GM12878 (cell line): Measurements from ENCODE around the gene ILF2. TPM values are rescaled to one million over a fixed set of nuclear protein-coding genes. Genes with fewer than 3 reads are reported as not detected.

Experiments used
- BCL3 ChIP-seq: IDR thresholded peaks from 2 replicates; pipeline ENCODE4 v1.6.1; 2011; ENCODE audit warnings: borderline replicate concordance, low read depth, mild to moderate bottlenecking, moderate library complexity, low read length; ENCODE audit not compliant: insufficient read depth, poor library complexity, severe bottlenecking
- CBFB ChIP-seq: IDR thresholded peaks from 2 replicates; pipeline ENCODE4 v1.6.1; 2016; ENCODE audit warnings: antibody characterized with exemption, low read depth
- CHD1 ChIP-seq: IDR thresholded peaks from 2 replicates; pipeline ENCODE4 v1.6.1; 2012; ENCODE audit warnings: low read depth, low read length, improper control_type of control experiment
- DPF2 ChIP-seq: fragments of 450-650 bp; IDR thresholded peaks from 2 replicates; pipeline ENCODE4 v1.6.1; 2017; ENCODE audit warnings: mild to moderate bottlenecking
- EED ChIP-seq: sonication (generic); IDR thresholded peaks from 2 replicates; pipeline ENCODE4 v1.6.1; 2016; ENCODE audit warnings: antibody characterized with exemption, low read depth
- EGR1 ChIP-seq, 2 experiments: IDR thresholded peaks; 1 replicate in 1 of 2; 2 replicates in 1 of 2; pipeline ENCODE4 v1.6.1; 2011 to 2012; ENCODE audit warnings: low read depth in 2 of 2, low read length in 2 of 2, borderline replicate concordance in 1 of 2, mild to moderate bottlenecking in 1 of 2, moderate library complexity in 1 of 2
- ETV6 ChIP-seq, 2 experiments: fragments of 450-650 bp in 1 of 2; IDR thresholded peaks in 1 of 2; conservative IDR thresholded peaks in 1 of 2; 2 replicates each; pipeline ENCODE4 v1.6.1; 2014; ENCODE audit warnings: antibody characterized with exemption in 1 of 2, borderline replicate concordance in 1 of 2, low read depth in 1 of 2, mild to moderate bottlenecking in 1 of 2, moderate library complexity in 1 of 2
- GATAD2B ChIP-seq: fragments of 450-650 bp; conservative IDR thresholded peaks from 2 replicates; pipeline ENCODE4 v1.6.1; 2017; ENCODE audit warnings: low read depth, mild to moderate bottlenecking, moderate library complexity
- IKZF1 ChIP-seq: fragments of 450-650 bp; conservative IDR thresholded peaks from 2 replicates; pipeline ENCODE4 v1.6.1; 2017; ENCODE audit warnings: antibody characterized with exemption, mild to moderate bottlenecking
- IRF4 ChIP-seq: IDR thresholded peaks from 2 replicates; pipeline ENCODE4 v1.6.1; 2011; ENCODE audit warnings: low read depth, low read length
- LARP7 ChIP-seq: fragments of 450-650 bp; IDR thresholded peaks from 2 replicates; pipeline ENCODE4 v1.6.1; 2017; ENCODE audit warnings: mild to moderate bottlenecking
- MLLT1 ChIP-seq: fragments of 450-650 bp; IDR thresholded peaks from 2 replicates; pipeline ENCODE4 v1.6.1; 2016; ENCODE audit warnings: mild to moderate bottlenecking
- MXI1 ChIP-seq: fragments of 150-350 bp; IDR thresholded peaks from 2 replicates; pipeline ENCODE4 v1.6.1; 2011; ENCODE audit warnings: low read depth, mild to moderate bottlenecking, inconsistent platforms, low read length, improper control_type of control experiment
- NFXL1 ChIP-seq: fragments of 450-650 bp; IDR thresholded peaks from 2 replicates; pipeline ENCODE4 v1.6.1; 2017; ENCODE audit warnings: antibody characterized with exemption, mild to moderate bottlenecking, borderline replicate concordance
- NR2C1 ChIP-seq: fragments of 450-650 bp; IDR thresholded peaks from 2 replicates; pipeline ENCODE4 v1.6.1; 2017; ENCODE audit warnings: antibody characterized with exemption, mild to moderate bottlenecking, moderate library complexity
- NR2C2 ChIP-seq: IDR thresholded peaks from 2 replicates; pipeline ENCODE4 v1.6.1; 2011; ENCODE audit warnings: borderline replicate concordance, low read depth; ENCODE audit not compliant: control insufficient read depth, insufficient read length
- PAX5 ChIP-seq: IDR thresholded peaks from 2 replicates; pipeline ENCODE4 v1.6.1; 2011; ENCODE audit warnings: low read depth, low read length, borderline replicate concordance
- PKNOX1 ChIP-seq: fragments of 450-650 bp; IDR thresholded peaks from 2 replicates; pipeline ENCODE4 v1.6.1; 2016; ENCODE audit warnings: mild to moderate bottlenecking
- POLR2AphosphoS5 ChIP-seq: IDR thresholded peaks from 2 replicates; pipeline ENCODE4 v1.6.1; 2011; ENCODE audit warnings: mild to moderate bottlenecking, low read length, inconsistent platforms
- POU2F2 ChIP-seq: IDR thresholded peaks from 3 replicates; pipeline ENCODE4 v1.6.1; 2011; ENCODE audit warnings: low read depth, mild to moderate bottlenecking, low read length, borderline replicate concordance
- SIX5 ChIP-seq: IDR thresholded peaks from 2 replicates; pipeline ENCODE4 v1.6.1; 2011; ENCODE audit warnings: mild to moderate bottlenecking, low read depth, low read length, moderate library complexity; ENCODE audit not compliant: severe bottlenecking
- SMARCA5 ChIP-seq: fragments of 450-650 bp; IDR thresholded peaks from 2 replicates; pipeline ENCODE4 v1.6.1; 2017; ENCODE audit warnings: mild to moderate bottlenecking
- TAF1 ChIP-seq: IDR thresholded peaks from 2 replicates; pipeline ENCODE4 v1.6.1; 2011; ENCODE audit warnings: mild to moderate bottlenecking, low read depth, low read length, borderline replicate concordance
- TCF12 ChIP-seq: IDR thresholded peaks from 2 replicates; pipeline ENCODE4 v1.6.1; 2011; ENCODE audit warnings: low read depth, mild to moderate bottlenecking, low read length
- ZBED1 ChIP-seq: IDR thresholded peaks from 2 replicates; pipeline ENCODE4 v1.6.1; 2016; ENCODE audit warnings: borderline replicate concordance
- ZNF207 ChIP-seq: fragments of 450-650 bp; IDR thresholded peaks from 2 replicates; pipeline ENCODE4 v1.6.1; 2014; ENCODE audit warnings: antibody characterized with exemption, mild to moderate bottlenecking, borderline replicate concordance
- polyA plus RNA-seq, 11 experiments: library from polyadenylated mRNA; depleted of rRNA in 4 of 11; unstranded in 6 of 11; stranded (reverse) in 5 of 11; fragments of >200 nt; fragmentation: Nextera tagmentation in 4 of 11; fragmentation: Illumina TruSeq in 1 of 11; extraction: Ambion mirVana in 4 of 11; extraction: Trizol in 1 of 11; gene quantifications; 1 replicate in 1 of 11; 2 replicates in 10 of 11; pipeline versions ENCODE4 v1.2.1 to v1.2.3, GENCODE V29; 2011 to 2016; ENCODE audit warnings: inconsistent platforms in 2 of 11, missing spikeins in 2 of 11, low read depth in 1 of 11
- total RNA-seq, 4 experiments: library from RNA; depleted of rRNA in 3 of 4; stranded (reverse); fragments of >200 nt in 3 of 4; fragmentation: Illumina TruSeq in 1 of 4; extraction: Trizol in 1 of 4; gene quantifications; 2 replicates each; pipeline versions ENCODE4 v1.2.1 to v1.2.3, GENCODE V29; 2013 to 2021

ILF2 gene
- total and polyA plus RNA-seq, 10 of the 15 experiments (the other 5 are each of a cell fraction or from before 2014, with no cell fraction given), result 261 to 520 (median 449) TPM

- peak; percentile 94 for TF ChIP-seq DPF2
- TF ChIP-seq BCL3, result peak; percentile 32
- peak; percentile 78 for TF ChIP-seq NR2C1
- TF ChIP-seq MXI1, result peak; percentile 20; the same call in 1 of the 2 replicates
- TF ChIP-seq ZBED1, result peak; percentile 47; the same call in 1 of the 2 replicates
- peak; percentile 52 to 92; a peak in 2 of 3 replicates for TF ChIP-seq EGR1 (IDR thresholded peaks at IDR 0.05; ENCODE audit: borderline replicate concordance in 1 of 2, low read depth in 2 of 2, low read length in 2 of 2)
- TF ChIP-seq POLR2AphosphoS5, result peak; percentile 99
- TF ChIP-seq PAX5, result no peak
- peak; percentile 66; the same call in 1 of the 2 replicates for TF ChIP-seq CBFB
- TF ChIP-seq TAF1, result peak; percentile 94
- peak; percentile 70; the same call in 2 of the 3 replicates for TF ChIP-seq POU2F2
- peak; percentile 96 for TF ChIP-seq MLLT1
- no peak for TF ChIP-seq NFXL1
- peak in 1 of 2 experiments; percentile 69; a peak in 1 of 4 replicates for TF ChIP-seq ETV6 (conservative IDR thresholded peaks at IDR 0.05 in 1 of 2, IDR thresholded peaks at IDR 0.05 in 1 of 2; ENCODE audit: borderline replicate concordance in 1 of 2, low read depth in 1 of 2)
- no peak for TF ChIP-seq NR2C2
- peak; percentile 97 for TF ChIP-seq LARP7
- peak; percentile 30; the same call in 1 of the 2 replicates for TF ChIP-seq EED
- peak; percentile 44 for TF ChIP-seq SIX5
- peak; percentile 94 for TF ChIP-seq CHD1
- peak; percentile 88; the same call in 1 of the 2 replicates for TF ChIP-seq ZNF207
- TF ChIP-seq PKNOX1, result peak; percentile 86
- TF ChIP-seq TCF12, result peak; percentile 15; the same call in 1 of the 2 replicates
- TF ChIP-seq IKZF1, result peak; percentile 87
- peak; percentile 100 for TF ChIP-seq SMARCA5
- 0 out of 2 replicates have a peak, but pooled peaks have one; percentile 18 for TF ChIP-seq IRF4
- peak; percentile 69 for TF ChIP-seq GATAD2B
These were observed 36.8 kb downstream of the ILF2 start, which contains the start of gene CHTOP (continued) for GRCh38 chr1:153633754-153634665.
